ENCODE results near the gene ATXN10.
"Not testable (repeated sequence)": the region's sequence is repeated elsewhere in the genome, so short reads cannot be mapped to it uniquely, and the experiment has no call there.

Gene ATXN10

GRCh38 chr22:45644714-45645113, 26.9 kb upstream of the ATXN10 start:
- DNase-seq, result no peak

- no peak for DNase-seq
These were observed 26.5 kb upstream of the ATXN10 start for GRCh38 chr22:45645150-45645525.

- peak; percentile 53 for DNase-seq
These were observed 25.9 kb upstream of the ATXN10 start for GRCh38 chr22:45645526-45646414.

- DNase-seq, result no peak
These were observed 24.0 kb upstream of the ATXN10 start for GRCh38 chr22:45647532-45648225.

GRCh38 chr22:45648301-45649117, 23.1 kb upstream of the ATXN10 start:
- DNase-seq, result no peak

- DNase-seq, result no peak
These were observed 21.8 kb upstream of the ATXN10 start for GRCh38 chr22:45649809-45650208.

GRCh38 chr22:45650721-45651120, 20.9 kb upstream of the ATXN10 start:
- DNase-seq, result no peak

GRCh38 chr22:45651931-45652528, 19.6 kb upstream of the ATXN10 start:
- no peak for DNase-seq

GRCh38 chr22:45656577-45656976, 15.1 kb upstream of the ATXN10 start:
- DNase-seq, result peak; percentile 38

GRCh38 chr22:45657701-45658100, 13.9 kb upstream of the ATXN10 start:
- DNase-seq, result no peak

GRCh38 chr22:45664136-45664646, 7.4 kb upstream of the ATXN10 start:
- no peak for DNase-seq

- no peak for DNase-seq
These were observed 4.1 kb upstream of the ATXN10 start for GRCh38 chr22:45667486-45667885.

GRCh38 chr22:45670363-45670762, 1.3 kb upstream of the ATXN10 start:
- DNase-seq, result not testable (repeated sequence)

- DNase-seq, result no peak
These were observed 452 bp upstream of the ATXN10 start for GRCh38 chr22:45670981-45671782.

GRCh38 chr22:45672564-45673481, 1.2 kb downstream of the ATXN10 start:
- peak; percentile 21 for DNase-seq

GRCh38 chr22:45673482-45674175, 2.0 kb downstream of the ATXN10 start:
- DNase-seq, result no peak

- DNase-seq, result no peak
These were observed 4.4 kb downstream of the ATXN10 start for GRCh38 chr22:45676024-45676423.

- no peak for DNase-seq
These were observed 5.4 kb downstream of the ATXN10 start for GRCh38 chr22:45677063-45677462.

All from fibroblast of skin of scalp (primary cell).